Thyroid gland (tissue), 4 donors: ENCODE data around the gene HSBP1. TPM values are rescaled to one million over a fixed set of nuclear protein-coding genes. Genes with fewer than 3 reads are reported as not detected.

Experiments
- DNase-seq, 2 donors: peaks; one replicate each; pipeline ENCODE4 v3.0.0-alpha.2; 2019
- H3K27ac ChIP-seq, 3 donors: fragments of 200-600 bp; sonication (generic); 1 replicate in 2 of 3; 2 replicates in 1 of 3; pipeline ENCODE4 v1.5.1; 2016 to 2019; ENCODE audit warnings: mild to moderate bottlenecking in 1 of 3, moderate library complexity in 1 of 3
- H3K27me3 ChIP-seq: fragments of 200-600 bp; sonication (generic); one replicate; pipeline ENCODE4 v1.5.1; 2019
- H3K36me3 ChIP-seq, 2 donors: fragments of 200-600 bp; sonication (generic); one replicate each; pipeline ENCODE4 v1.5.1; 2016 to 2019
- H3K4me1 ChIP-seq, 2 donors: fragments of 200-600 bp; sonication (generic); one replicate each; pipeline ENCODE4 v1.5.1; 2017 to 2019
- H3K4me3 ChIP-seq, 3 donors: fragments of 200-600 bp; sonication (generic); replicated peaks in 1 of 3; 1 replicate in 2 of 3; 2 replicates in 1 of 3; pipeline ENCODE4 v1.5.1; 2016; ENCODE audit warnings: mild to moderate bottlenecking in 1 of 3
- H3K9me3 ChIP-seq: fragments of 200-600 bp; sonication (generic); one replicate; pipeline ENCODE4 v1.5.1; 2017
- CTCF ChIP-seq, 6 experiments: fragments of 200-600 bp in 3 of 6; fragments of 450-650 bp in 3 of 6; sonication (generic) in 3 of 6; IDR thresholded peaks; one replicate each; pipeline ENCODE4 v1.5.1; 2016 to 2019; ENCODE audit warnings: antibody characterized with exemption in 6 of 6, mild to moderate bottlenecking in 2 of 6, inconsistent platforms in 1 of 6, moderate library complexity in 1 of 6
- POLR2A ChIP-seq, 2 donors: fragments of 450-650 bp; IDR thresholded peaks; one replicate each; pipeline ENCODE4 v1.6.1; 2017; ENCODE audit warnings: antibody characterized with exemption in 2 of 2, mild to moderate bottlenecking in 2 of 2, moderate library complexity in 1 of 2
- WGBS, 2 donors: methylation state at CpG; one replicate each; pipeline ENCODE4 v1.1.5; 2017; 5-methylcytosine and 5-hydroxymethylcytosine counted together
- intact Hi-C: fragments of 100-400 bp; cut with DNase I; formaldehyde crosslinking; loops from one replicate; pipeline ENCODE4 v1.15.1; 2023
- total RNA-seq, 4 donors: library from RNA; depleted of rRNA; stranded (reverse); fragments of >200 nt; gene quantifications; one replicate each; pipeline ENCODE4 v1.2.3, GENCODE V29; 2016

HSBP1 gene
- total RNA-seq, 4 donors from 2014 or later: 17.7 to 50.7 (median 23.9) TPM

GRCh38 chr16:83847371-83848225 is 39.8 kb downstream of the HSBP1 start:
- intact Hi-C loops: no loop called here
- Histone ChIP-seq H3K36me3 (no peaks in the 10 kb centered on the region), H3K4me3 (no peak overlapping the region), H3K4me1 (no peaks in the 10 kb centered on the region), H3K27ac (no peak overlapping the region), H3K27me3 (no peaks in the 10 kb centered on the region), H3K9me3 (no peaks in the 10 kb centered on the region)
- TF ChIP-seq CTCF (IDR thresholded peaks at IDR 0.05): no peak
- TF ChIP-seq POLR2A (IDR thresholded peaks at IDR 0.05): no peak
- WGBS, 2 donors: 67 to 73% methylated on average over 14 of the region's 14 CpGs
- no peak for DNase-seq

GRCh38 chr16:83849421-83849820 is 41.6 kb downstream of the HSBP1 start:
- DNase-seq: no peak
- no peaks in the 10 kb centered on the region for H3K4me1 ChIP-seq
- WGBS, 2 donors: 68 to 85% methylated on average over 6 of the region's 6 CpGs
- no peak for TF ChIP-seq CTCF (IDR thresholded peaks at IDR 0.05)
- TF ChIP-seq POLR2A (IDR thresholded peaks at IDR 0.05): no peak
- H3K27me3 ChIP-seq: no peaks in the 10 kb centered on the region
- no peak overlapping the region for H3K4me3 ChIP-seq
- H3K36me3 ChIP-seq: no peaks in the 10 kb centered on the region
- intact Hi-C loops: no loop called here
- no peak overlapping the region for H3K27ac ChIP-seq
- H3K9me3 ChIP-seq: no peaks in the 10 kb centered on the region

- Histone ChIP-seq H3K4me1 (no peaks in the 10 kb centered on the region), H3K9me3 (no peaks in the 10 kb centered on the region), H3K36me3 (no peaks in the 10 kb centered on the region), H3K4me3 (no peak overlapping the region), H3K27me3 (no peaks in the 10 kb centered on the region), H3K27ac (no peak overlapping the region)
- TF ChIP-seq POLR2A (IDR thresholded peaks at IDR 0.05) (no peak), CTCF (IDR thresholded peaks at IDR 0.05) (no peak)
- no peak for DNase-seq
- 85% methylated on average over 5 of the region's 5 CpGs for WGBS, 2 donors
- intact Hi-C loops: no loop called here
These were observed 43.2 kb downstream of the HSBP1 start for GRCh38 chr16:83850947-83851346.

GRCh38 chr16:83851473-83851872 is 43.7 kb downstream of the HSBP1 start:
- Histone ChIP-seq H3K27ac (no peak overlapping the region), H3K27me3 (no peaks in the 10 kb centered on the region), H3K36me3 (no peaks in the 10 kb centered on the region), H3K4me1 (no peaks in the 10 kb centered on the region), H3K9me3 (no peaks in the 10 kb centered on the region), H3K4me3 (no peak overlapping the region)
- TF ChIP-seq POLR2A (IDR thresholded peaks at IDR 0.05): no peak
- TF ChIP-seq CTCF (IDR thresholded peaks at IDR 0.05): no peak
- 88 to 96% methylated on average over 4 of the region's 4 CpGs for WGBS, 2 donors
- no peak for DNase-seq
- intact Hi-C loops: no loop called here

DNA sequence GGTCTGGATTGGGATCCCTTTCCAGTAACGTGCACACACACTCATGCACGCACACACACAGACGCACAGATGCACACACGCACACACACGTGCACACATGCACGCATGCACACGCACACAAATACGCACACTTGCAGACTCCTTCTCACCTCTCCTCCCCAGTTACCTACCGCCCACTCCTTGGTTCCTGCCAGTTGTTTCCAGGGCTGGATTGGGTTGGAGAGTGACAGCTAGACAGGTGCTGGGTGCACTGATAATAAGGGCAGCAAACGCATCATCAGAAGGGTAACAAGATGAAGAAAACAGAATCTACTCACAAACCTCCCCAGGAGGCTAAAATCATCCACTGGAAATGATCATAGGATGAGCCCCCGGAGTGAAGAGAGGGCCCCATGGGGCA is 45.0 kb downstream of the HSBP1 start:
- Histone ChIP-seq H3K27ac (no peak overlapping the region), H3K36me3 (no peaks in the 10 kb centered on the region), H3K9me3 (no peaks in the 10 kb centered on the region), H3K27me3 (no peaks in the 10 kb centered on the region), H3K4me1 (no peaks in the 10 kb centered on the region), H3K4me3 (no peak overlapping the region)
- 84 to 91% methylated on average over 11 of the region's 11 CpGs for WGBS, 2 donors
- intact Hi-C loops: no loop called here
- DNase-seq: no peak
- TF ChIP-seq CTCF (IDR thresholded peaks at IDR 0.05) (no peak), POLR2A (IDR thresholded peaks at IDR 0.05) (no peak)
